Measurements from ENCODE around the gene HEATR5A. TPM values are rescaled to one million over a fixed set of nuclear protein-coding genes. Genes with fewer than 3 reads are reported as not detected.
"Not testable (repeated sequence)": the region's sequence is repeated elsewhere in the genome, so short reads cannot be mapped to it uniquely, and the experiment has no call there.

Gene HEATR5A
- polyA plus RNA-seq, 4 donors, result 8.1 to 21.2 (median 12.9) TPM

GRCh38 chr14:31340297-31341063, 79.9 kb downstream of the HEATR5A start:
- no peaks in the 10 kb centered on the region for H3K4me1 ChIP-seq (ENCODE audit: control insufficient read depth in 3 of 3, insufficient read depth in 2 of 3, low read depth in 1 of 3, low read length in 2 of 3)
- H3K4me3 ChIP-seq (ENCODE audit: low read depth in 1 of 3, low read length in 3 of 3), result no peak overlapping the region
- WGBS, 3 donors, result 57 to 63% (median 59%) methylated on average over 5 of the region's 5 CpGs
- H3K36me3 ChIP-seq (ENCODE audit: control insufficient read depth in 3 of 3, insufficient read depth in 2 of 3, low read depth in 1 of 3, low read length in 3 of 3), result peaks cover 7 to 12% (median 9%) of the 10 kb centered on the region in 3 donors
- H3K27ac ChIP-seq (ENCODE audit: low read depth in 1 of 3, low read length in 2 of 3), result no peak overlapping the region
- DNase-seq, result peak; percentile 8 to 42
- peak; percentile 41 for FAIRE-seq
- no peaks in the 10 kb centered on the region for H3K9me3 ChIP-seq (ENCODE audit: control insufficient read depth in 2 of 2, insufficient read depth in 1 of 2, low read depth in 1 of 2, low read length in 1 of 2)
- no peaks in the 10 kb centered on the region for H3K27me3 ChIP-seq (ENCODE audit: control insufficient read depth in 3 of 3, insufficient read depth in 3 of 3, low read length in 3 of 3)

DNA sequence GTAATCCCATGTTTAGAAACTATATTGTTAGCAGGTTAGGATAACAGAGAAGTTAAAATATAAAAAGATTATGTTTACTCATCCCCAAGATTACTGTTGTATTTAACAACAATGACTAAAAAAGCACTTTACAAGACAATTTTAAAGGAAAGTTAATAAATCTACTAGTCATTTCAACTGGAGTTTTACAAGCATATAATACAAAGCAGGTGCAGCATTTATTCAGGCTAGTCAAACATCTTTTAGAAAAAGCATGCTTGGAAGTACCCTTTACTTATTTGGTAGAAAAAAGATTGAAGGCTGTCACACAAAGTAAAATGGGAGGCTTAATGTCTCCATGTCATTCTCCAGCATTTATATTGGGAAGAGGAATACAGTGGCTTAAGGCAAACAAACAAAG, 80.6 kb downstream of the HEATR5A start:
- Histone ChIP-seq H3K4me3 (ENCODE audit: low read depth in 1 of 3, low read length in 3 of 3) (no peak overlapping the region), H3K27me3 (ENCODE audit: control insufficient read depth in 3 of 3, insufficient read depth in 3 of 3, low read length in 3 of 3) (no peaks in the 10 kb centered on the region), H3K27ac (ENCODE audit: low read depth in 1 of 3, low read length in 2 of 3) (no peak overlapping the region), H3K4me1 (ENCODE audit: control insufficient read depth in 3 of 3, insufficient read depth in 2 of 3, low read depth in 1 of 3, low read length in 2 of 3) (no peaks in the 10 kb centered on the region), H3K9me3 (ENCODE audit: control insufficient read depth in 2 of 2, insufficient read depth in 1 of 2, low read depth in 1 of 2, low read length in 1 of 2) (no peaks in the 10 kb centered on the region), H3K36me3 (ENCODE audit: control insufficient read depth in 3 of 3, insufficient read depth in 2 of 3, low read depth in 1 of 3, low read length in 3 of 3) (peaks cover 8 to 13% (median 9%) of the 10 kb centered on the region in 3 donors)
- no peak for FAIRE-seq
- DNase-seq, result no peak

GRCh38 chr14:31337331-31337730, 83.0 kb downstream of the HEATR5A start:
- H3K27ac ChIP-seq (ENCODE audit: low read depth in 1 of 3, low read length in 2 of 3), result no peak overlapping the region
- H3K27me3 ChIP-seq (ENCODE audit: control insufficient read depth in 3 of 3, insufficient read depth in 3 of 3, low read length in 3 of 3), result no peaks in the 10 kb centered on the region
- 94 to 98% (median 96%) methylated on average over 2 of the region's 2 CpGs for WGBS, 3 donors
- peaks cover 6 to 17% (median 10%) of the 10 kb centered on the region in 3 donors for H3K36me3 ChIP-seq (ENCODE audit: control insufficient read depth in 3 of 3, insufficient read depth in 2 of 3, low read depth in 1 of 3, low read length in 3 of 3)
- DNase-seq (no peak), FAIRE-seq (no peak)
- peaks cover 0 to 5% of the 10 kb centered on the region in 2 donors for H3K9me3 ChIP-seq (ENCODE audit: control insufficient read depth in 2 of 2, insufficient read depth in 1 of 2, low read depth in 1 of 2, low read length in 1 of 2)
- H3K4me1 ChIP-seq (ENCODE audit: control insufficient read depth in 3 of 3, insufficient read depth in 2 of 3, low read depth in 1 of 3, low read length in 2 of 3), result no peaks in the 10 kb centered on the region
- H3K4me3 ChIP-seq (ENCODE audit: low read depth in 1 of 3, low read length in 3 of 3), result no peak overlapping the region

DNA sequence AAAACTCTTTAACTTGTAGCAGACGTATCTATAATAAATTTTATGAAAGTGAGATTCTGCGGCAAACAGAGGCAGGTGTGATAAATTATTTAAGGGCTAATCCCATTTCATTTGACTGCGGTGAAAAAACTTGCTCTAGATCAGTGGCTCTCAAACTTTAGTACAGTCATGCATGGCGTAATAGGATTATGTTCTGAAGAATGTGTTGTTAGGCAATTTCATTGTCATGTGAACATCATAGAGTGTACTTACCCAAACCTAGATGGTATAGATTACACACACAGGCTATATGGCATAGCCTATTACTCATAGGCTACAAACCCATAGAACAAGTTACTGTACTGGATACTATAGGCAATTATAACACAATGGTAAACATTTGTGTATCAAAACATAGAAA, 83.7 kb downstream of the HEATR5A start:
- Histone ChIP-seq H3K9me3 (ENCODE audit: control insufficient read depth in 2 of 2, insufficient read depth in 1 of 2, low read depth in 1 of 2, low read length in 1 of 2) (peaks cover 0 to 5% of the 10 kb centered on the region in 2 donors), H3K4me1 (ENCODE audit: control insufficient read depth in 3 of 3, insufficient read depth in 2 of 3, low read depth in 1 of 3, low read length in 2 of 3) (no peaks in the 10 kb centered on the region), H3K27me3 (ENCODE audit: control insufficient read depth in 3 of 3, insufficient read depth in 3 of 3, low read length in 3 of 3) (no peaks in the 10 kb centered on the region), H3K27ac (ENCODE audit: low read depth in 1 of 3, low read length in 2 of 3) (no peak overlapping the region), H3K36me3 (ENCODE audit: control insufficient read depth in 3 of 3, insufficient read depth in 2 of 3, low read depth in 1 of 3, low read length in 3 of 3) (peaks cover 3 to 14% (median 13%) of the 10 kb centered on the region in 3 donors), H3K4me3 (ENCODE audit: low read depth in 1 of 3, low read length in 3 of 3) (no peak overlapping the region)
- no peak for FAIRE-seq
- 95 to 96% (median 95%) methylated on average over 4 of the region's 4 CpGs for WGBS, 3 donors
- peak in 1 of 2 donors; percentile 38 for DNase-seq

GRCh38 chr14:31331395-31331794, 89.0 kb downstream of the HEATR5A start:
- H3K4me3 ChIP-seq (ENCODE audit: low read depth in 1 of 3, low read length in 3 of 3); H3K27me3 ChIP-seq (ENCODE audit: control insufficient read depth in 3 of 3, insufficient read depth in 3 of 3, low read length in 3 of 3); DNase-seq; FAIRE-seq; H3K27ac ChIP-seq (ENCODE audit: low read depth in 1 of 3, low read length in 2 of 3); H3K4me1 ChIP-seq (ENCODE audit: control insufficient read depth in 3 of 3, insufficient read depth in 2 of 3, low read depth in 1 of 3, low read length in 2 of 3): not testable (repeated sequence)
- Histone ChIP-seq H3K36me3 (ENCODE audit: control insufficient read depth in 3 of 3, insufficient read depth in 2 of 3, low read depth in 1 of 3, low read length in 3 of 3) (peaks cover 6 to 24% (median 8%) of the 10 kb centered on the region in 3 donors), H3K9me3 (ENCODE audit: control insufficient read depth in 2 of 2, insufficient read depth in 1 of 2, low read depth in 1 of 2, low read length in 1 of 2) (peaks cover 1 to 32% of the 10 kb centered on the region in 2 donors)
- WGBS, 3 donors, result 91 to 97% (median 94%) methylated on average over 1 of the region's 1 CpG

DNA sequence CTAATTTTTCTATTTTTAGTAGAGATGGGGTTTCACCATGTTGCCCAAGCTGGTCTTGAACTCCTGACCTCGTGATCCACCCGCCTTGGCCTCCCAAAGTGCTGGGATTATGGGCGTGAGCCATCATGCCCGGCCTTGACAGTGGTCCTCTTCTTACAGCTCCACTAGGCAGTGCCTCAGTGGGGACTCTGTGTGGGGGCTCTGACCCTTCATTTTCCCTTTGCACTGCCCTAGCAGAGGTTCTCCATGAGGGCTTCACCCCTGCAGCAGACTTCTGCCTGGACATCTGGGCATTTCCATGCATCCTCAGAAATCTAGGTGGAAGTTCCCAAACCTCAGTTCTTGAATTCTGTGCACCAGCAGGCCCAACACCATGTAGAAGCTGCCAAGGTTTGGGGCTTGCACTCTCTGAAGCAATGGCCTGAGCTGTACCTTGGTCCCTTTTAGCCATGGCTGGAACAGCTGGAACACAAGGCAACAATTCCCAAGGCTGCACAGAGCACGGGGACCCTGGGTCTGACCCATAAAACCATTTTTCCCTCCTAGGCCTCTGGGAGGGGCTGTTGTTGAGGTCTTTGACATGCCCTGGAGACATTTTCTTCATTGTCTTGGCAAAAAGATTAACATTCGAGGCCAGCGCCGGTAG, 90.4 kb downstream of the HEATR5A start:
- not testable (repeated sequence) for H3K4me3 ChIP-seq (ENCODE audit: low read depth in 1 of 3, low read length in 3 of 3); FAIRE-seq; H3K27ac ChIP-seq (ENCODE audit: low read depth in 1 of 3, low read length in 2 of 3); DNase-seq; H3K27me3 ChIP-seq (ENCODE audit: control insufficient read depth in 3 of 3, insufficient read depth in 3 of 3, low read length in 3 of 3); H3K4me1 ChIP-seq (ENCODE audit: control insufficient read depth in 3 of 3, insufficient read depth in 2 of 3, low read depth in 1 of 3, low read length in 2 of 3)
- 97 to 98% (median 98%) methylated on average over 8 of the region's 8 CpGs for WGBS, 3 donors
- peaks cover 6 to 21% (median 7%) of the 10 kb centered on the region in 3 donors for H3K36me3 ChIP-seq (ENCODE audit: control insufficient read depth in 3 of 3, insufficient read depth in 2 of 3, low read depth in 1 of 3, low read length in 3 of 3)
- H3K9me3 ChIP-seq (ENCODE audit: control insufficient read depth in 2 of 2, insufficient read depth in 1 of 2, low read depth in 1 of 2, low read length in 1 of 2), result peaks cover 1 to 32% of the 10 kb centered on the region in 2 donors

DNA sequence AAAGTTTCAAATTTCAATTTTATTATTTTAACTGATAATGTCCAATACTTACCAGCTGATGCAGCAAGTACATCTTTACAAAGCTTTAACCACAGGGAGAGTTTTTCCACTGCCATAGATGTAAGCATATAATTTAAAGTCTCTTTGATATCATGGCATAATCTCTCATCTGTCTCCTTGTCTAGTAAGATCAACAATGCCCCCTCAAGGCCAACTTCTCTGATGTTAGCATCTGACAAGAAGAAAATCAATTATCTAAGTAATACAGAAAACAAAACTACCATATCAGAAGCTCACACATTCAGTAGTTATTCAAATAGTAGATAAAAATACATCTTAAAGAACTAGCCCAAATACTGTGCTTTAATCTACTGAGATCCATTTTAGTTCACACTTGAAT, 94.2 kb downstream of the HEATR5A start:
- Histone ChIP-seq H3K9me3 (ENCODE audit: control insufficient read depth in 2 of 2, insufficient read depth in 1 of 2, low read depth in 1 of 2, low read length in 1 of 2) (peaks cover 1 to 23% of the 10 kb centered on the region in 2 donors), H3K36me3 (ENCODE audit: control insufficient read depth in 3 of 3, insufficient read depth in 2 of 3, low read depth in 1 of 3, low read length in 3 of 3) (peaks cover 0 to 21% (median 3%) of the 10 kb centered on the region in 3 donors), H3K27ac (ENCODE audit: low read depth in 1 of 3, low read length in 2 of 3) (no peak overlapping the region), H3K27me3 (ENCODE audit: control insufficient read depth in 3 of 3, insufficient read depth in 3 of 3, low read length in 3 of 3) (no peaks in the 10 kb centered on the region), H3K4me1 (ENCODE audit: control insufficient read depth in 3 of 3, insufficient read depth in 2 of 3, low read depth in 1 of 3, low read length in 2 of 3) (no peaks in the 10 kb centered on the region), H3K4me3 (ENCODE audit: low read depth in 1 of 3, low read length in 3 of 3) (no peak overlapping the region)
- FAIRE-seq, result no peak
- DNase-seq, result no peak

- Histone ChIP-seq H3K4me1 (ENCODE audit: control insufficient read depth in 3 of 3, insufficient read depth in 2 of 3, low read depth in 1 of 3, low read length in 2 of 3) (no peaks in the 10 kb centered on the region), H3K36me3 (ENCODE audit: control insufficient read depth in 3 of 3, insufficient read depth in 2 of 3, low read depth in 1 of 3, low read length in 3 of 3) (peaks cover 0 to 22% (median 2%) of the 10 kb centered on the region in 3 donors), H3K27me3 (ENCODE audit: control insufficient read depth in 3 of 3, insufficient read depth in 3 of 3, low read length in 3 of 3) (no peaks in the 10 kb centered on the region), H3K9me3 (ENCODE audit: control insufficient read depth in 2 of 2, insufficient read depth in 1 of 2, low read depth in 1 of 2, low read length in 1 of 2) (no peaks in the 10 kb centered on the region), H3K4me3 (ENCODE audit: low read depth in 1 of 3, low read length in 3 of 3) (no peak overlapping the region), H3K27ac (ENCODE audit: low read depth in 1 of 3, low read length in 2 of 3) (no peak overlapping the region)
- FAIRE-seq, result no peak
- no peak for DNase-seq
- WGBS, 3 donors, result 92 to 96% (median 94%) methylated on average over 2 of the region's 2 CpGs
Measured at GRCh38 chr14:31323419-31323818, 96.9 kb downstream of the HEATR5A start.
